ENCODE data around the gene PMEL. TPM values are rescaled to one million over a fixed set of nuclear protein-coding genes. Genes with fewer than 3 reads are reported as not detected.
A peak's percentile ranks its signal among the peaks of the same experiment; 100 is the strongest.
"Not testable (repeated sequence)": the region's sequence is repeated elsewhere in the genome, so short reads cannot be mapped to it uniquely, and the experiment has no call there.

The PMEL gene
- total and polyA plus RNA-seq, 2 experiments from 2014 or later: 15.3 to 34.2 TPM

GRCh38 chr12:56001487-56002100 is 35.8 kb upstream of the PMEL start:
- 63% methylated on average over 7 of the region's 7 CpGs for WGBS (ENCODE audit: low lambda C conversion rate, missing lambda C conversion rate)

DNA sequence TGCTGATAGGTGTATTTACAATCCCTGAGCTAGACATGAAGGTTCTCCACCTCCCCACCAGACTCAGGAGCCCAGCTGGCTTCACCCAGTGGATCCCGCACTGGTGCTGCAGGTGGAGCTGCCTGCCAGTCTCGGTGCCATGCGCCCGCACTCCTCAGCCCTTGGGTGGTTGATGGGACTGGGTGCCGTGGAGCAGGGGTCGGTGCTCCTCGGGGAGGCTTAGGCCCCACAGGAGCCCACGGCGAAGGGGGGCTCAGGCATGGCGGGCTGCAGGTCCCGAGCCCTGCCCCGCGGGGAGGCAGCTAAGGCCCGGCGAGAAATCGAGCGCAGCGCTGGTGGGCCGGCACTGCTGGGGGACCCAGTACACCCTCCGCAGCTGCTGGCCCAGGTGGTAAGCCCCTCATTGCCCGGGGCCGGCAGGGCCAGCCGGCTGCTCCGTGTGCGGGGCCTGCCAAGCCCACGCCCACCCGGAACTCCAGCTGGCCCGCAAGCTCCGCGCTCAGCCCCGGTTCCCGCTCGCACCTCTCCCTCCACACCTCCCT is 34.2 kb upstream of the PMEL start:
- WGBS (ENCODE audit: low lambda C conversion rate, missing lambda C conversion rate): 96% methylated on average over 26 of the region's 33 CpGs
- not testable (repeated sequence) for H3K36me3 ChIP-seq (replicated peaks; ENCODE audit: insufficient read depth, low read depth); H3K4me2 ChIP-seq; H3K9me3 ChIP-seq (ENCODE audit: low read depth); H3K27ac ChIP-seq; H3K9me2 ChIP-seq (replicated peaks; ENCODE audit: insufficient read depth); H2AFZ ChIP-seq; H3K4me3 ChIP-seq; H3K27me3 ChIP-seq; DNase-seq (ENCODE audit: low spot score); H4K20me1 ChIP-seq (ENCODE audit: insufficient read depth, poor library complexity, severe bottlenecking)
- Histone ChIP-seq H3K79me2 (peaks cover 17% of the 10 kb centered on the region), H3K4me1 (ENCODE audit: insufficient read depth) (peaks cover 14% of the 10 kb centered on the region)

More at GRCh38 chr12:56001487-56002100, 35.8 kb upstream of the PMEL start:
- DNase-seq (ENCODE audit: low spot score): peak; percentile 37
- Histone ChIP-seq H3K27ac (peak overlapping the region; percentile 78), H3K9me3 (ENCODE audit: low read depth) (no peaks in the 10 kb centered on the region), H3K36me3 (replicated peaks; ENCODE audit: insufficient read depth, low read depth) (no peaks in the 10 kb centered on the region), H3K27me3 (no peaks in the 10 kb centered on the region), H3K4me1 (ENCODE audit: insufficient read depth) (peaks cover 14% of the 10 kb centered on the region), H3K79me2 (peaks cover 17% of the 10 kb centered on the region), H3K9me2 (replicated peaks; ENCODE audit: insufficient read depth) (no peaks in the 10 kb centered on the region), H3K4me3 (no peak overlapping the region), H2AFZ (no peak overlapping the region), H4K20me1 (ENCODE audit: insufficient read depth, poor library complexity, severe bottlenecking) (no peaks in the 10 kb centered on the region), H3K4me2 (peak overlapping the region; percentile 62)
- TF ChIP-seq EZH2phosphoT487 (IDR thresholded peaks at IDR 0.05; ENCODE audit: low read depth, severe bottlenecking, unreplicated experiment) (no peak), EZH2 (IDR thresholded peaks at IDR 0.05; ENCODE audit: borderline replicate concordance) (no peak)
- TF ChIP-seq, protein P1, sequence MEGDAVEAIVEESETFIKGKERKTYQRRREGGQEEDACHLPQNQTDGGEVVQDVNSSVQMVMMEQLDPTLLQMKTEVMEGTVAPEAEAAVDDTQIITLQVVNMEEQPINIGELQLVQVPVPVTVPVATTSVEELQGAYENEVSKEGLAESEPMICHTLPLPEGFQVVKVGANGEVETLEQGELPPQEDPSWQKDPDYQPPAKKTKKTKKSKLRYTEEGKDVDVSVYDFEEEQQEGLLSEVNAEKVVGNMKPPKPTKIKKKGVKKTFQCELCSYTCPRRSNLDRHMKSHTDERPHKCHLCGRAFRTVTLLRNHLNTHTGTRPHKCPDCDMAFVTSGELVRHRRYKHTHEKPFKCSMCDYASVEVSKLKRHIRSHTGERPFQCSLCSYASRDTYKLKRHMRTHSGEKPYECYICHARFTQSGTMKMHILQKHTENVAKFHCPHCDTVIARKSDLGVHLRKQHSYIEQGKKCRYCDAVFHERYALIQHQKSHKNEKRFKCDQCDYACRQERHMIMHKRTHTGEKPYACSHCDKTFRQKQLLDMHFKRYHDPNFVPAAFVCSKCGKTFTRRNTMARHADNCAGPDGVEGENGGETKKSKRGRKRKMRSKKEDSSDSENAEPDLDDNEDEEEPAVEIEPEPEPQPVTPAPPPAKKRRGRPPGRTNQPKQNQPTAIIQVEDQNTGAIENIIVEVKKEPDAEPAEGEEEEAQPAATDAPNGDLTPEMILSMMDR (IDR thresholded peaks at IDR 0.05; ENCODE audit: poor library complexity): no peak

GRCh38 chr12:55999522-55999921 is 33.7 kb upstream of the PMEL start:
- 89% methylated on average over 6 of the region's 6 CpGs for WGBS (ENCODE audit: low lambda C conversion rate, missing lambda C conversion rate)
- not testable (repeated sequence) for H2AFZ ChIP-seq; H4K20me1 ChIP-seq (ENCODE audit: insufficient read depth, poor library complexity, severe bottlenecking); H3K27ac ChIP-seq; H3K27me3 ChIP-seq; H3K4me3 ChIP-seq; H3K4me2 ChIP-seq; DNase-seq (ENCODE audit: low spot score); H3K9me2 ChIP-seq (replicated peaks; ENCODE audit: insufficient read depth); H3K9me3 ChIP-seq (ENCODE audit: low read depth); H3K36me3 ChIP-seq (replicated peaks; ENCODE audit: insufficient read depth, low read depth)
- Histone ChIP-seq H3K79me2 (peaks cover 17% of the 10 kb centered on the region), H3K4me1 (ENCODE audit: insufficient read depth) (peaks cover 14% of the 10 kb centered on the region)

DNA sequence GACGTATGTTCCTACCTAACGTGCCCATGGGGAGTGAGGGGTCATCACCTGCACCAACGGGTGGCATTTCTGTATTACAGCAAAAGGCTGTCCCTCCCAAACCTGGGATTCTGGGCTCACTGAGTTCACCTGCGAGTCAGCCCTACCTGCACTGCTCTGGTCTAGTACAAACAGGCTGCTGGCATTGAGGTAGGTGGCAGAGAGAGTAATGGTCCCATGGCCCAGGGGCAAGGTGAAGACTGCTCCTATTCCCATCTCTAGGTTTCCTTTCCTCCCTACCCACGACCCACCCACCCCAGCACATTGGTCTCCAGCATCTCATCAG is 31.7 kb upstream of the PMEL start:
- Histone ChIP-seq H3K4me2 (peak overlapping the region; percentile 76), H3K9me3 (ENCODE audit: low read depth) (no peaks in the 10 kb centered on the region), H3K79me2 (peaks cover 17% of the 10 kb centered on the region), H3K4me3 (peak overlapping the region; percentile 18), H3K4me1 (ENCODE audit: insufficient read depth) (peaks cover 14% of the 10 kb centered on the region), H2AFZ (no peak overlapping the region), H3K9me2 (replicated peaks; ENCODE audit: insufficient read depth) (no peaks in the 10 kb centered on the region), H4K20me1 (ENCODE audit: insufficient read depth, poor library complexity, severe bottlenecking) (no peaks in the 10 kb centered on the region), H3K27ac (peak overlapping the region; percentile 63), H3K36me3 (replicated peaks; ENCODE audit: insufficient read depth, low read depth) (no peaks in the 10 kb centered on the region), H3K27me3 (no peaks in the 10 kb centered on the region)
- 0% methylated on average over 5 of the region's 5 CpGs for whole genome bisulfite sequencing (ENCODE audit: low lambda C conversion rate, missing lambda C conversion rate)
- TF ChIP-seq EZH2phosphoT487 (IDR thresholded peaks at IDR 0.05; ENCODE audit: low read depth, severe bottlenecking, unreplicated experiment) (no peak), EZH2 (IDR thresholded peaks at IDR 0.05; ENCODE audit: borderline replicate concordance) (no peak)
- TF ChIP-seq, protein P1 (IDR thresholded peaks at IDR 0.05; ENCODE audit: poor library complexity): no peak
- DNase-seq (ENCODE audit: low spot score): peak; percentile 23
